ENCODE results near the gene ATRX.

Gene ATRX

DNA sequence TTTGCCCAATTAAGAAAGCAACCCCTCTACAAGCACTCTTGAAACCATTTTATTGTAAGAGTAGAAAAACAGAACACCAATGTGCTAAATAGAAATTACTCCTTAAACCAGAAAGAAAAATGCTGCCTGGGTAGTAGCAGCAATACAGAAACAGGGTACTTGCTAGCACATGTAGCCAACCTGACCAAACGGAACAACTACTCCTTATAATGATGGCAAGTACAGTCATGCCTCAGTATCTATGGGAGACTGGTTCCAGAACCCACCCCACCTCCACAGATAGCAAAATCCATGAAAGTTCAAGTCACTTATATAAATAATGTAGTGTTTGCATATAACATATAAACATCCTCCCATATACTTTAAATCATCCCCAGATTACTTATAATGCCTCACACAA, 168.8 kb downstream of the ATRX start:
- TF ChIP-seq CTCF (IDR thresholded peaks at IDR 0.05; ENCODE audit: low read length, missing control alignments), result no peak
- DNase-seq (ENCODE audit: low read depth), result no peak
- no peak overlapping the region for H3K4me3 ChIP-seq (replicated peaks; ENCODE audit: low read depth, low read length)

DNA sequence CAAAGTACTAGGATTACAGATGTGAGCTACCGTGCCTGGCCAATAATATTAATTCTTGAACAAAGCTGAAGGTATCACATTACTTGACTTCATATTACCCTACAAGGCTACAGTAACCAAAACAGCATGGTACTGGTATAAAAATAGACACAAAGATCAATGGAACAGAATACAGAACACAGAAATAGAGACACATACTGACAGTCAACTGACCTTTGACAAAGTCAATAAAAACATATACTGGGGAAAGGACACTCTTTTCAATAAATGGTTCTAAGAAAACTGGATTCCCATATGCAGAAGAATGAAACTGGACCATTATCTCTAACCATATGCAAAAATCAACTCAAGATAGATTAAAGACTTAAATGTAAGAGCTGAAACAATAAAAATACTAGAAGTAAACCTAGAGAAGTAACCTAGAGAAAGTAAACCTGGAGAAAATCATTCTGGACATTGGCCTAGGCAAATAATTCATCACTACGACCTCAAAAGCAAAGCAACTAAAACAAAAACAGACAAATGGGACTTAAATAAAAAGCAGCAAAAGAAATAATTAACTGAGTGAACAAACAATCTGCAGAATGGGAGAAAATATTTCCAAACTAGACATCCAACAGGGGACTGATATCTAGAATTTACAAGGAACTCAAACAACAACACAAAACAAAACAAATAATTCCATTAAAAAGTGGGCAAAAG, 182.2 kb downstream of the ATRX start:
- no peak for TF ChIP-seq CTCF (IDR thresholded peaks at IDR 0.05; ENCODE audit: low read length, missing control alignments)
- H3K4me3 ChIP-seq (replicated peaks; ENCODE audit: low read depth, low read length), result no peak overlapping the region
- no peak for DNase-seq (ENCODE audit: low read depth)

GRCh38 chrX:77597511-77597910, 188.5 kb downstream of the ATRX start:
- no peak for TF ChIP-seq CTCF (IDR thresholded peaks at IDR 0.05; ENCODE audit: low read length, missing control alignments)
- H3K4me3 ChIP-seq (replicated peaks; ENCODE audit: low read depth, low read length), result no peak overlapping the region
- DNase-seq (ENCODE audit: low read depth), result no peak

DNA sequence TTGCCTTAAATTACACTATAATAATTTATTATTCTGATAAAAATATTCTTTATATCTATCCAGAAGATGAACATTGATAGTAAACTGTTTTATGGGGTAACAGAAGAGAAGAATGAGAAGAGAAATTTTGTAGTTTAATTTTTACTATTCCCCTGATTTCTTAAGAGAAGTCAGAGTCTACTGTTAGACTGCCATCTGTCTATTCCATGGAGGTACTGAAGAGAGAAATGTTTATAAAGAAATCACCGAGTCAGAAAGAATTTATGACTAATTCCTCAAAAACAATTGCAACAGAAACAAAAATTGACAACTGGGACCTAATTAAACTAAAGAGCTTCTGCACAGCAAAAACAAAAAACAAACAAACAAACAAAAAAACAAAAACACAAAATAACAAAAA, 188.9 kb downstream of the ATRX start:
- DNase-seq (ENCODE audit: low read depth), result peak; percentile 59
- H3K4me3 ChIP-seq (replicated peaks; ENCODE audit: low read depth, low read length), result no peak overlapping the region
- TF ChIP-seq CTCF (IDR thresholded peaks at IDR 0.05; ENCODE audit: low read length, missing control alignments), result peak; percentile 51

GRCh38 chrX:77595848-77596247, 190.2 kb downstream of the ATRX start:
- H3K4me3 ChIP-seq (replicated peaks; ENCODE audit: low read depth, low read length), result no peak overlapping the region
- DNase-seq (ENCODE audit: low read depth), result no peak
- no peak for TF ChIP-seq CTCF (IDR thresholded peaks at IDR 0.05; ENCODE audit: low read length, missing control alignments)

DNA sequence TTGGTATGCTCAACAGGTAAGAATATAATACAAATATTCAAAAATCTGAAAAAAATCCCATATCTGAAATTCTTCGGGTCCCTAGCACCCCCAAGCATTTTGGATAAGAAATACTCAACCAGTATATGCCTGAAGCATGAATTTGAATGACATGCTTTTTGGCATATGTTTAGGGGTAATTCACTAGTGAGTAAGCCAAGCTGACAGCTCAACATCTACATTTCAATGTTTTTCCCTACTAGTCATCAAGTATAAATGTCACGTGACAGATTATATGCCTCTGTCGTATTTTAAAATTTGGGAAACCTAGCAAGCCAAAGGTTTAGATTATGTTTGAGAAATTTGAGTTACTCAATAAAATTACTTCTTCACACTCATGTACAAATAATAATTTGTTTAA, 213.7 kb downstream of the ATRX start:
- no peak for TF ChIP-seq CTCF (IDR thresholded peaks at IDR 0.05; ENCODE audit: low read length, missing control alignments)
- DNase-seq (ENCODE audit: low read depth), result peak; percentile 3
- H3K4me3 ChIP-seq (replicated peaks; ENCODE audit: low read depth, low read length), result no peak overlapping the region

- no peak for TF ChIP-seq CTCF (IDR thresholded peaks at IDR 0.05; ENCODE audit: low read length, missing control alignments)
- no peak for DNase-seq (ENCODE audit: low read depth)
- H3K4me3 ChIP-seq (replicated peaks; ENCODE audit: low read depth, low read length), result no peak overlapping the region
These were observed 220.7 kb downstream of the ATRX start for GRCh38 chrX:77565278-77565677.
